Loucy (cell line): Measurements from ENCODE around the gene HENMT1.

ENCODE experiments used
- H2AFZ ChIP-seq: fragments of 200-600 bp; sonication (generic); 2 replicates; pipeline ENCODE4 v1.6.0; 2016; ENCODE audit warnings: antibody characterized with exemption, mild to moderate bottlenecking, low read length, moderate library complexity
- H3F3A ChIP-seq: fragments of 200-600 bp; 2 replicates; pipeline ENCODE4 v1.6.0; 2016; ENCODE audit warnings: antibody characterized with exemption, low read depth, mild to moderate bottlenecking
- H3K27me3 ChIP-seq: fragments of 200-600 bp; sonication (generic); 2 replicates; pipeline ENCODE4 v1.6.1; 2014; ENCODE audit warnings: low read length, mild to moderate bottlenecking; ENCODE audit not compliant: insufficient read depth, poor library complexity, severe bottlenecking
- H3K36me3 ChIP-seq: fragments of 200-600 bp; sonication (generic); 2 replicates; pipeline ENCODE4 v1.6.1; 2016; ENCODE audit warnings: low read length; ENCODE audit not compliant: insufficient read depth
- H3K4me1 ChIP-seq: fragments of 200-600 bp; sonication (generic); 2 replicates; pipeline ENCODE4 v1.5.1; 2014; ENCODE audit warnings: low read length, mild to moderate bottlenecking; ENCODE audit not compliant: insufficient read depth, poor library complexity, severe bottlenecking
- H3K4me2 ChIP-seq: fragments of 200-600 bp; sonication (generic); 2 replicates; pipeline ENCODE4 v1.6.0; 2014; ENCODE audit warnings: antibody characterized with exemption, low read length, low read depth, mild to moderate bottlenecking; ENCODE audit not compliant: poor library complexity, severe bottlenecking
- H3K4me3 ChIP-seq: fragments of 200-600 bp; sonication (generic); 2 replicates; pipeline ENCODE4 v1.5.1; 2014; ENCODE audit warnings: low read length, mild to moderate bottlenecking, mixed read lengths; ENCODE audit not compliant: poor library complexity, severe bottlenecking
- H3K79me2 ChIP-seq: fragments of 200-600 bp; sonication (generic); 2 replicates; pipeline ENCODE4 v1.6.1; 2014; ENCODE audit warnings: low read length; ENCODE audit not compliant: insufficient read depth
- H3K9ac ChIP-seq: fragments of 200-600 bp; sonication (generic); 2 replicates; pipeline ENCODE4 v1.6.0; 2014; ENCODE audit warnings: mild to moderate bottlenecking, low read depth, low read length, moderate library complexity; ENCODE audit not compliant: poor library complexity, severe bottlenecking
- H3K9me2 ChIP-seq: fragments of 200-600 bp; sonication (generic); replicated peaks from 2 replicates; pipeline ENCODE4 v1.6.1; 2016; ENCODE audit warnings: low read depth, low read length, mixed read lengths
- H3K9me3 ChIP-seq: fragments of 200-600 bp; sonication (generic); 2 replicates; pipeline ENCODE4 v1.6.1; 2014; ENCODE audit warnings: mild to moderate bottlenecking, antibody characterized with exemption, low read length, low read depth; ENCODE audit not compliant: insufficient read depth
- H4K20me1 ChIP-seq: fragments of 200-600 bp; sonication (generic); 2 replicates; pipeline ENCODE4 v1.6.0; 2014; ENCODE audit warnings: antibody characterized with exemption, low read length, mild to moderate bottlenecking; ENCODE audit not compliant: insufficient read depth, poor library complexity, severe bottlenecking
- CTCF ChIP-seq: fragments of 200-600 bp; sonication (generic); conservative IDR thresholded peaks from 2 replicates; pipeline ENCODE4 v1.5.1; 2014; ENCODE audit warnings: mild to moderate bottlenecking, antibody characterized with exemption, low read length
- EZH2phosphoT487 ChIP-seq: fragments of 200-600 bp; IDR thresholded peaks from 2 replicates; pipeline ENCODE4 v1.6.1; 2018; ENCODE audit warnings: antibody characterized with exemption, mild to moderate bottlenecking, moderate library complexity, borderline replicate concordance

The HENMT1 gene

DNA sequence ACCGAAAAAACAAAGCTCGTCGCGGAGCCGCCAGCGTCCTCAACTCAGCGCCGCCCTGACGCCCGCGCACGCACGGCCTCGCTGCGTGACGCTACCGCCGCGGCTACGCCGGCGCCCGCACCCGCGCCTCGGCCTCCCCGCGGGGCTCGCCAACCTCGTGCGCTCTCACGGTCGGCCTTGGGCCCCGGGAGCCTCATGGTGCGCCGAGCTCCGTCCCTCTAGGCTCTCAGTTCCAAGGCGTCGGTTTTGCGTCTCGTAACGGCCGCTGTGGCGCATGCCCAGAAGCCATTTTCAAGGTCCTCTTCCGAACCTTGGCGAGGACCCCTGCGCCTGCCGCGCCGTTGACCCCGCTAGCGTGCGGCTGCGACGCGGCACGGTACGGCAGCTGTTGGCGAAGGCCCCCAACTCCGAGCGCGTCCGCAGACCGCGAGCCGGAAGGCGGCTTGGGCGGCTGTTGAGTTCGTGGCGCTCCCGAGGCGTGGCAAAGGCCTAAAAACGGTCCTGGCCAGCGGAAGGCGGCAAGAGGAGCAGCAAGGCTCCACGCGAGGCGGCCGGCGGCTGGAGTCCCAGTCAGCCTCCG lies at the start of gene HENMT1:
TSS of gene HENMT1 (minus strand) at position 64 of the 580 bp plus-strand sequence. CDS start 1,209 bp downstream, outside the sequence.
- Histone ChIP-seq H3K4me1 (peaks cover 59% of the 10 kb centered on the region), H3K27me3 (no peaks in the 10 kb centered on the region), H3K9me2 (no peaks in the 10 kb centered on the region), H3K79me2 (peaks cover 65% of the 10 kb centered on the region), H4K20me1 (peaks cover 26% of the 10 kb centered on the region), H3K9ac (peak within 1 kb of the TSS; percentile 99), H3K36me3 (no peaks in the 10 kb centered on the region), H3K4me3 (peak within 1 kb of the TSS; percentile 87), H2AFZ (peak within 1 kb of the TSS; percentile 77; the same call in 1 of the 2 replicates), H3F3A (peaks cover 2% of the 10 kb centered on the region; the same call in 1 of the 2 replicates), H3K9me3 (no peaks in the 10 kb centered on the region), H3K4me2 (peak within 1 kb of the TSS; percentile 86)
- no peak for TF ChIP-seq EZH2phosphoT487
- TF ChIP-seq CTCF, result no peak

DNA sequence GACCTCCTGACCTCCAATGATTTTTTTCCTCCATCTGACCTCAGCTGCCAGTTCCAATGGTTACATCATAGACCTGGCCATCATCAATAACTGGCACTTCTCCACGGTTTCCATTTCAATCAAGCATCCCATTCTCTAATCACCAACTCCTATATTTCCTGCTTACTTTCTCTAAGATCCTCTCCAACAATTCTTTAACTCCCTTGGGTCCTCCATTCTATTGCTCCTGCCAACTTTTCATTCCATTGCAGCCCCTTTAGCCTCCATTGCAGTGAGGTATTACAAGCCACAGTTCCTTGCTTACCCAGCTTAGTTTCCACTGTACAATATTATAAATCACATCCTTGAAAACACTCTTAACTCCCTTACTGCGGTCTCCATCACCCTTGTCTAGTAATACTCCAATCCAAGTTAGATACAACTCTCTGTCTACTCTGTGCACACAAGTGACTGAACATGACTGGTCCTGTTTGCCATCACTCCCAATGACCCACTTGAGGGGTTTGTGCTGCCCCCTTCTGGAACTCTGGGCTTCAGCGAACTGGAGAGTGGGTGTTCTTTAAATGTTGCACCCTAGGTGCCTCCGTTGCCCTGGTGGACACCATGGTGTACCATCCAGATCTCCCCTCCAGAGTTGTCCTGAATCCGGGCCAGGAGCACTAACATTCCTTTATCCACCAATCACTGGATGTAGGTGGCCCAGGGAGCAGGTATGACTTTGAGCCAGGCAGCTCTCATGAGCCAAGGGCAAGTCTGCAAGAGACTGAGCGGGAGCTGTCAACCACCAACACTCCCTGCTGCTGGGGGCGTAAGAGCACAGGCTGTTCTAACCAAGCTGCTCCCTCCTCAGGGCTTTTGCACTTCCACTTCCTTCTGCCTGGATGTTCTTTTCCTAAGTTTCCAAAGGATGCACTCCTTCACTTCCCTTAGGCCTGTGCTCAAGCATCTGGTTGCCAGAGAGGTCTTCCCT lies 48.1 kb upstream of the HENMT1 start:
- no peak overlapping the region for H2AFZ ChIP-seq
- TF ChIP-seq EZH2phosphoT487, result no peak
- peak; percentile 92 for TF ChIP-seq CTCF
- H3K27me3 ChIP-seq, result no peaks in the 10 kb centered on the region
- no peaks in the 10 kb centered on the region for H3K79me2 ChIP-seq
- H3K36me3 ChIP-seq, result no peaks in the 10 kb centered on the region
- no peaks in the 10 kb centered on the region for H3K9me3 ChIP-seq
- no peak overlapping the region for H3K4me2 ChIP-seq
- peaks cover 2% of the 10 kb centered on the region; the same call in 1 of the 2 replicates for H3F3A ChIP-seq
- peaks cover 7% of the 10 kb centered on the region for H3K4me1 ChIP-seq
- H3K9ac ChIP-seq, result no peak overlapping the region
- H3K4me3 ChIP-seq, result no peak overlapping the region
- H4K20me1 ChIP-seq, result no peaks in the 10 kb centered on the region
- H3K9me2 ChIP-seq, result no peaks in the 10 kb centered on the region

- H3K4me3 ChIP-seq, result no peak overlapping the region
- no peaks in the 10 kb centered on the region for H3K9me3 ChIP-seq
- H3K4me2 ChIP-seq, result no peak overlapping the region
- H3K9ac ChIP-seq, result no peak overlapping the region
- H3K9me2 ChIP-seq, result no peaks in the 10 kb centered on the region
- H3K79me2 ChIP-seq, result no peaks in the 10 kb centered on the region
- no peak overlapping the region for H2AFZ ChIP-seq
- H3F3A ChIP-seq, result peaks cover 6% of the 10 kb centered on the region; the same call in 1 of the 2 replicates
- peaks cover 6% of the 10 kb centered on the region for H4K20me1 ChIP-seq
- TF ChIP-seq EZH2phosphoT487, result no peak
- no peak for TF ChIP-seq CTCF
- H3K27me3 ChIP-seq, result no peaks in the 10 kb centered on the region
- peaks cover 10% of the 10 kb centered on the region for H3K4me1 ChIP-seq
- peaks cover 7% of the 10 kb centered on the region; the same call in 1 of the 2 replicates for H3K36me3 ChIP-seq
Measured at GRCh38 chr1:108706643-108707042, 45.8 kb upstream of the HENMT1 start.
